Cardiac muscle cell (in vitro differentiated cells and primary cell): ENCODE data around the gene AMH. TPM values are rescaled to one million over a fixed set of nuclear protein-coding genes. Genes with fewer than 3 reads are reported as not detected.

ENCODE experiments used
- DNase-seq, 2 donors: peaks; one replicate each; pipeline versions ENCODE4 v3.0.0 to v3.0.0-alpha.2; 2010 to 2017; ENCODE audit warnings: low read depth in 1 of 2, low spot score in 1 of 2
- H3K27ac ChIP-seq: fragments of 200-600 bp; sonication (generic); 2 replicates; pipeline ENCODE4 v1.5.1; 2016
- H3K27me3 ChIP-seq: fragments of 200-600 bp; sonication (generic); 2 replicates; pipeline ENCODE4 v1.6.0; 2016; ENCODE audit warnings: control low read depth
- H3K36me3 ChIP-seq: fragments of 200-600 bp; sonication (generic); 2 replicates; pipeline ENCODE4 v1.5.1; 2016; ENCODE audit warnings: control low read depth
- H3K4me1 ChIP-seq: fragments of 200-600 bp; sonication (generic); 2 replicates; pipeline ENCODE4 v1.8.1; 2017; ENCODE audit warnings: low read depth, mild to moderate bottlenecking, mixed run types
- H3K4me3 ChIP-seq: fragments of 200-600 bp; sonication (generic); 2 replicates; pipeline ENCODE4 v1.5.1; 2016; ENCODE audit warnings: mild to moderate bottlenecking
- H3K9me3 ChIP-seq: fragments of 200-600 bp; sonication (generic); 2 replicates; pipeline ENCODE4 v1.5.1; 2017; ENCODE audit warnings: low read depth, mild to moderate bottlenecking, control low read depth
- polyA plus RNA-seq: library from polyadenylated mRNA; unstranded; fragments of >200 nt; fragmentation: Nextera tagmentation; extraction: Ambion mirVana; gene quantifications from 2 replicates; pipeline ENCODE4 v1.2.1, GENCODE V29; 2016
- total RNA-seq: library from RNA; depleted of rRNA; stranded (reverse); fragments of >200 nt; gene quantifications from 2 replicates; pipeline ENCODE4 v1.2.3, GENCODE V29; 2016
- TF ChIP-seq, protein P1 (sequence below): IDR thresholded peaks from 2 replicates; pipeline ENCODE4 v1.5.1; 2012; ENCODE audit warnings: low read depth, mild to moderate bottlenecking, low read length

Gene AMH
- total and polyA plus RNA-seq, 2 experiments from 2014 or later = 24.1 to 71.4 TPM

- Histone ChIP-seq H3K36me3 (peaks cover 3% of the 10 kb centered on the region), H3K9me3 (no peaks in the 10 kb centered on the region), H3K27me3 (no peaks in the 10 kb centered on the region), H3K27ac (peak overlapping the region; percentile 92), H3K4me1 (peaks cover 29% of the 10 kb centered on the region), H3K4me3 (peak overlapping the region; percentile 88)
- DNase-seq = peak in 1 of 2 donors; percentile 58
- TF ChIP-seq, protein P1, sequence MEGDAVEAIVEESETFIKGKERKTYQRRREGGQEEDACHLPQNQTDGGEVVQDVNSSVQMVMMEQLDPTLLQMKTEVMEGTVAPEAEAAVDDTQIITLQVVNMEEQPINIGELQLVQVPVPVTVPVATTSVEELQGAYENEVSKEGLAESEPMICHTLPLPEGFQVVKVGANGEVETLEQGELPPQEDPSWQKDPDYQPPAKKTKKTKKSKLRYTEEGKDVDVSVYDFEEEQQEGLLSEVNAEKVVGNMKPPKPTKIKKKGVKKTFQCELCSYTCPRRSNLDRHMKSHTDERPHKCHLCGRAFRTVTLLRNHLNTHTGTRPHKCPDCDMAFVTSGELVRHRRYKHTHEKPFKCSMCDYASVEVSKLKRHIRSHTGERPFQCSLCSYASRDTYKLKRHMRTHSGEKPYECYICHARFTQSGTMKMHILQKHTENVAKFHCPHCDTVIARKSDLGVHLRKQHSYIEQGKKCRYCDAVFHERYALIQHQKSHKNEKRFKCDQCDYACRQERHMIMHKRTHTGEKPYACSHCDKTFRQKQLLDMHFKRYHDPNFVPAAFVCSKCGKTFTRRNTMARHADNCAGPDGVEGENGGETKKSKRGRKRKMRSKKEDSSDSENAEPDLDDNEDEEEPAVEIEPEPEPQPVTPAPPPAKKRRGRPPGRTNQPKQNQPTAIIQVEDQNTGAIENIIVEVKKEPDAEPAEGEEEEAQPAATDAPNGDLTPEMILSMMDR = no peak
Measured at GRCh38 chr19:2235381-2236063, 13.6 kb upstream of the AMH start.

- peak overlapping the region; percentile 92 for H3K27ac ChIP-seq
- H3K4me3 ChIP-seq = peak overlapping the region; percentile 88
Measured at GRCh38 chr19:2236064-2236313, 13.1 kb upstream of the AMH start.

DNA sequence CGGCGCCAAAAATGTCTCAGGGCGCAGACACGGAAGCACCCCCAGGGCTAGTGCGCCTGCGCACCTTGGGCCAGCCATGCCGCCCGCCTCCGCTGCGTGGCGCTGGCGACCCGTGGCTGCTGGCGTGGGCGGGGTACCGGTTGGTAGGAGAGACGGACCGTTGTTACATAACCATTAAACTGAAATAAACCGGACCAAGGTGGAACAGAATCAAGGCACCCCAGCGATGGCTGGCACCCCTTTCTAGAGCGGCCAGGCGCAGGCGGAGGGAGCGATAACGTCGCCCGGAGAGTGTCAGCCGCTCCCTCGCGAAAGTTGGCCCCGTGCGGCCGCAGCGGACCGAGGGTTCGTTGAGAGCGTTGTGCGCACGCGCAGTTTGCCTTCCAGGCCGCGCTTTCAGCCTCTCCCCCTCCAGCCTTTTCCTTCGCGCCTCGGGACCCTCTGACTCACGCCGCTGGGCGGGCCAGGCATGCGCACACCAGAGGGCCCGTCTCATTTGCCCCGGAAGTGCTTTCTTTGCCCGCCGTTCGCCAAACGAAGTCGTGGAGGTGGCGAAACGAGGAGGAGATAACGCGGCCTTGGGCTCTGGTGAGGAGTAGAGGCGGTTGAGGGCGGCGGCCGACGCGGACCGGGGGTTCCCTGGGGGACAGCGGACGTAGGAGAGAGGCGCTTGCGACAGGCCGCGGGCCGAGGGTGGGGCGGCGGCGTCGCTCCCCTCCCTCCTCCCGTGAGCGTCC lies 12.6 kb upstream of the AMH start, which contains the start of the genes PLEKHJ1 and SF3A2:
Gene PLEKHJ1 (minus strand): TSS at position 16 of the 737 bp plus-strand sequence. CDS start 81 bp downstream, outside the sequence.
Gene SF3A2 (plus strand): TSS at position 511 of the 737 bp plus-strand sequence. CDS start 6,595 bp downstream, outside the sequence.
- Histone ChIP-seq H3K36me3 (peaks cover 3% of the 10 kb centered on the region), H3K4me1 (peaks cover 29% of the 10 kb centered on the region), H3K27ac (peak within 1 kb of the TSS; percentile 92), H3K9me3 (no peaks in the 10 kb centered on the region), H3K27me3 (no peaks in the 10 kb centered on the region), H3K4me3 (peak within 1 kb of the TSS; percentile 88)
- peak; percentile 99 for DNase-seq
- TF ChIP-seq, protein P1 = peak; percentile 99

More at GRCh38 chr19:2236064-2236313, 13.1 kb upstream of the AMH start:
- TF ChIP-seq, protein P1 = no peak
- no peak for DNase-seq
- Histone ChIP-seq H3K27me3 (no peaks in the 10 kb centered on the region), H3K9me3 (no peaks in the 10 kb centered on the region), H3K36me3 (peaks cover 3% of the 10 kb centered on the region), H3K4me1 (peaks cover 29% of the 10 kb centered on the region)

GRCh38 chr19:2237051-2237868 lies 11.9 kb upstream of the AMH start:
- no peaks in the 10 kb centered on the region for H3K9me3 ChIP-seq
- no peaks in the 10 kb centered on the region for H3K36me3 ChIP-seq
- DNase-seq = no peak
- TF ChIP-seq, protein P1 = no peak
- peaks cover 29% of the 10 kb centered on the region for H3K4me1 ChIP-seq
- H3K4me3 ChIP-seq = peak overlapping the region; percentile 88
- H3K27ac ChIP-seq = peak overlapping the region; percentile 92
- no peaks in the 10 kb centered on the region for H3K27me3 ChIP-seq

DNA sequence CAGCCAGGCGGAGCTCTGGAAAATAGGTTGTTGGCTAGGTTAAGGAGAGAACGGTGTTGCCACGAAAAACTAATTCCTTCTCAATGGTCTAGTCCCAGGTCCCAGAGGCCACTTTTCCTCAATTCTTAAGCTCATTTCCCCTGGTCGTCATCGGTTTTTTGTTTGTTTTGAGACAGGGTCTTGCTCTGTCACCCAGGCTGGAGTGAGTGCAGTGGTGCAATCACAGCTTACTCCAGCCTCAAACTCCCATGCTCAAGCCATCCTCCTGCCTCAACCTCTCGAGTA lies 11.3 kb upstream of the AMH start:
- Histone ChIP-seq H3K36me3 (no peaks in the 10 kb centered on the region), H3K4me1 (peaks cover 29% of the 10 kb centered on the region), H3K27me3 (no peaks in the 10 kb centered on the region), H3K4me3 (peak overlapping the region; percentile 88), H3K9me3 (no peaks in the 10 kb centered on the region), H3K27ac (peak overlapping the region; percentile 92)
- no peak for DNase-seq
- TF ChIP-seq, protein P1 = no peak
